GM23338 (cell line): Measurements from ENCODE around the gene ATP12A. TPM values are rescaled to one million over a fixed set of nuclear protein-coding genes. Genes with fewer than 3 reads are reported as not detected.

Source experiments
- ATAC-seq: fragments of 200-7000 bp; cut with Tn5 transposase; 3 replicates; pipeline ENCODE4 v1.9.1; 2020
- DNase-seq: peaks from one replicate; pipeline ENCODE4 v3.0.0-alpha.2; 2015; ENCODE audit warnings: low spot score
- H2AFZ ChIP-seq: fragments of 200-600 bp; sonication (generic); 2 replicates; pipeline ENCODE4 v1.8.0; 2016; ENCODE audit warnings: antibody characterized with exemption, mild to moderate bottlenecking, moderate library complexity
- H3F3A ChIP-seq: fragments of 200-600 bp; sonication (generic); replicated peaks from 2 replicates; pipeline ENCODE4 v1.8.0; 2017; ENCODE audit warnings: antibody characterized with exemption, mixed run types, low read depth
- H3K27ac ChIP-seq: fragments of 200-600 bp; sonication (generic); 2 replicates; pipeline ENCODE4 v1.6.1; 2016; ENCODE audit warnings: low read depth
- H3K27me3 ChIP-seq: fragments of 200-600 bp; sonication (generic); 2 replicates; pipeline ENCODE4 v1.8.0; 2016; ENCODE audit warnings: mild to moderate bottlenecking, mixed run types, moderate library complexity; ENCODE audit not compliant: insufficient read depth
- H3K36me3 ChIP-seq: fragments of 200-600 bp; sonication (generic); 2 replicates; pipeline ENCODE4 v1.8.0; 2016; ENCODE audit warnings: mild to moderate bottlenecking; ENCODE audit not compliant: insufficient read depth
- H3K4me1 ChIP-seq: fragments of 200-600 bp; sonication (generic); 2 replicates; pipeline ENCODE4 v1.8.0; 2016; ENCODE audit warnings: mild to moderate bottlenecking, moderate library complexity; ENCODE audit not compliant: insufficient read depth
- H3K4me2 ChIP-seq: fragments of 200-600 bp; sonication (generic); 2 replicates; pipeline ENCODE4 v1.7.1; 2017; ENCODE audit warnings: mixed run types
- H3K4me3 ChIP-seq: fragments of 200-600 bp; sonication (generic); 2 replicates; pipeline ENCODE4 v1.6.1; 2016; ENCODE audit warnings: mixed run types
- H3K79me2 ChIP-seq: fragments of 200-600 bp; sonication (generic); replicated peaks from 2 replicates; pipeline ENCODE4 v1.8.0; 2017; ENCODE audit warnings: mild to moderate bottlenecking; ENCODE audit not compliant: insufficient read depth
- H3K9me2 ChIP-seq: fragments of 200-600 bp; sonication (generic); 2 replicates; pipeline ENCODE4 v1.8.0; 2017; ENCODE audit not compliant: insufficient read depth
- H4K20me1 ChIP-seq: fragments of 200-600 bp; sonication (generic); replicated peaks from 2 replicates; pipeline ENCODE4 v1.8.0; 2017; ENCODE audit warnings: mild to moderate bottlenecking; ENCODE audit not compliant: insufficient read depth
- H3K27ac Mint-ChIP-seq: 2 replicates; pipeline ENCODE4 v1.8.0; 2020; ENCODE audit warnings: inconsistent platforms, mild to moderate bottlenecking, moderate library complexity, mixed read lengths
- H3K27me3 Mint-ChIP-seq: 3 replicates; pipeline ENCODE4 v1.8.0; 2022; ENCODE audit warnings: low read depth, mild to moderate bottlenecking, moderate library complexity, mixed read lengths, inconsistent platforms; ENCODE audit not compliant: insufficient read depth, poor library complexity
- H3K36me3 Mint-ChIP-seq: 3 replicates; pipeline ENCODE4 v1.8.0; 2021; ENCODE audit warnings: low read depth, mild to moderate bottlenecking, inconsistent platforms, moderate library complexity, mixed read lengths
- H3K4me1 Mint-ChIP-seq: 3 replicates; pipeline ENCODE4 v1.8.0; 2020; ENCODE audit warnings: mild to moderate bottlenecking, inconsistent platforms, mixed read lengths
- H3K4me3 Mint-ChIP-seq: 3 replicates; pipeline ENCODE4 v1.8.0; 2021; ENCODE audit warnings: moderate library complexity, mild to moderate bottlenecking, inconsistent platforms, mixed read lengths
- H3K9me3 Mint-ChIP-seq: 3 replicates; pipeline ENCODE4 v1.8.0; 2020; ENCODE audit warnings: moderate library complexity, mild to moderate bottlenecking, inconsistent platforms, mixed read lengths
- CREB1 ChIP-seq: fragments of 250-450 bp; sonication (Bioruptor Pico); IDR thresholded peaks from 2 replicates; pipeline ENCODE4 v1.5.0; 2020; ENCODE audit warnings: low read depth, mild to moderate bottlenecking, moderate library complexity
- CTCF ChIP-seq, 2 experiments: fragments of 200-600 bp in 1 of 2; sonication (generic) in 1 of 2; conservative IDR thresholded peaks; 2 replicates each; pipeline versions ENCODE4 v1.5.1 to v1.6.1; 2016 to 2017; ENCODE audit warnings: antibody characterized with exemption in 2 of 2, low read depth in 2 of 2, mild to moderate bottlenecking in 2 of 2, moderate library complexity in 1 of 2
- EZH2phosphoT487 ChIP-seq: fragments of 200-600 bp; sonication (generic); IDR thresholded peaks from one replicate; pipeline ENCODE4 v1.8.1; 2018; ENCODE audit warnings: antibody characterized with exemption; ENCODE audit not compliant: unreplicated experiment
- NANOG ChIP-seq: IDR thresholded peaks from 2 replicates; pipeline ENCODE4 v1.6.1; 2016; ENCODE audit warnings: antibody characterized with exemption, borderline replicate concordance
- POLR2AphosphoS5 ChIP-seq: IDR thresholded peaks from 2 replicates; pipeline ENCODE4 v1.6.1; 2016; ENCODE audit warnings: antibody characterized with exemption, low read depth
- REST ChIP-seq: IDR thresholded peaks from one replicate; pipeline ENCODE4 v1.6.1; 2018; ENCODE audit warnings: antibody characterized with exemption; ENCODE audit not compliant: unreplicated experiment
- ZNF114 ChIP-seq: fragments of 250-450 bp; sonication (Bioruptor Pico); IDR thresholded peaks from 2 replicates; pipeline ENCODE4 v1.5.0; 2020; ENCODE audit warnings: mild to moderate bottlenecking, moderate library complexity
- ZNF331 ChIP-seq: fragments of 250-450 bp; sonication (Bioruptor Pico); IDR thresholded peaks from 2 replicates; pipeline ENCODE4 v1.5.0; 2020; ENCODE audit warnings: low read depth, mild to moderate bottlenecking, moderate library complexity
- polyA plus RNA-seq: library from polyadenylated mRNA; unstranded; fragments of >200 nt; fragmentation: Nextera tagmentation; extraction: Ambion mirVana; gene quantifications from 2 replicates; pipeline ENCODE4 v1.2.1, GENCODE V29; 2016
- total RNA-seq: library from RNA; depleted of rRNA; stranded (reverse); fragments of >200 nt; shearing (Covaris generic); gene quantifications from 2 replicates; pipeline ENCODE4 v1.2.3, GENCODE V29; 2014
- TF ChIP-seq, protein P1 (sequence below): fragments of 250-450 bp; sonication (Bioruptor Pico); IDR thresholded peaks from 2 replicates; pipeline ENCODE4 v1.5.0; 2020; ENCODE audit warnings: mild to moderate bottlenecking, moderate library complexity

Gene ATP12A
- total and polyA plus RNA-seq, 2 experiments from 2014 or later = 0.40 to 1.0 TPM

DNA sequence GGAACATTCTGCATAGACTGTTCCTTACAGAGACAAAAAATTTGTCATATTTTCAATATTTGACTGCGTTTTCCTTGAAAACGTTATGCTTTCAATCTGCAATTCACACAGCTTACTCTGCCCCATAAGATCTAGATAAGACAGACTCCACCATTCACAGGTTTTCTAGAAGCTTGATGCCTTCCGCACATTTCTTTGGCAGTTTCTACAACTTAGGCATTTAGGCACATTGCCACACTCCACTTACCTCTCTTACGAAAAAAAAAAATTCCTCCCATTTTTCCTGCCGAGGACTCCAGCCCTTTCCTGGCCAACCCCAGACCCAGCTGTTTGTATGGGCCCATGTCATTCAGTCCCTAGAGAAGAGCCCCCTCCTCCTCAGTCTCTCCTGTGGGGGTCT, 11.2 kb downstream of the ATP12A start:
- Mint-ChIP-seq H3K27me3 (peaks cover 12% of the 10 kb centered on the region), H3K27ac (no peak overlapping the region), H3K4me3 (no peak overlapping the region), H3K9me3 (no peaks in the 10 kb centered on the region), H3K4me1 (peaks cover 18% of the 10 kb centered on the region), H3K36me3 (no peaks in the 10 kb centered on the region)
- Histone ChIP-seq H3K9me2 (no peaks in the 10 kb centered on the region), H3K79me2 (no peaks in the 10 kb centered on the region), H4K20me1 (no peaks in the 10 kb centered on the region), H3K27me3 (no peaks in the 10 kb centered on the region), H3F3A (no peaks in the 10 kb centered on the region), H2AFZ (no peak overlapping the region), H3K4me3 (no peak overlapping the region), H3K4me1 (no peaks in the 10 kb centered on the region), H3K4me2 (no peak overlapping the region), H3K36me3 (no peaks in the 10 kb centered on the region), H3K27ac (no peak overlapping the region)
- ATAC-seq = no peak
- no peak for DNase-seq
- TF ChIP-seq CREB1 (no peak), ZNF331 (CRISPR knock-in tag) (no peak), NANOG (no peak), REST (no peak), ZNF114 (CRISPR knock-in tag) (no peak)

- no peak overlapping the region for H3K27ac Mint-ChIP-seq
- Histone ChIP-seq H3K36me3 (no peaks in the 10 kb centered on the region), H3K4me3 (no peak overlapping the region), H2AFZ (no peak overlapping the region), H3K9me2 (no peaks in the 10 kb centered on the region), H3K27me3 (no peaks in the 10 kb centered on the region), H3K27ac (no peak overlapping the region), H3F3A (no peaks in the 10 kb centered on the region), H3K4me1 (no peaks in the 10 kb centered on the region), H3K4me2 (no peak overlapping the region), H4K20me1 (no peaks in the 10 kb centered on the region), H3K79me2 (no peaks in the 10 kb centered on the region)
- H3K36me3 Mint-ChIP-seq = no peaks in the 10 kb centered on the region
- no peaks in the 10 kb centered on the region for H3K9me3 Mint-ChIP-seq
- TF ChIP-seq POLR2AphosphoS5 (no peak), ZNF114 (CRISPR knock-in tag) (no peak), EZH2phosphoT487 (no peak), CTCF (conservative IDR thresholded peaks at IDR 0.05; ENCODE audit: low read depth in 2 of 2) (no peak)
- TF ChIP-seq, protein P1, sequence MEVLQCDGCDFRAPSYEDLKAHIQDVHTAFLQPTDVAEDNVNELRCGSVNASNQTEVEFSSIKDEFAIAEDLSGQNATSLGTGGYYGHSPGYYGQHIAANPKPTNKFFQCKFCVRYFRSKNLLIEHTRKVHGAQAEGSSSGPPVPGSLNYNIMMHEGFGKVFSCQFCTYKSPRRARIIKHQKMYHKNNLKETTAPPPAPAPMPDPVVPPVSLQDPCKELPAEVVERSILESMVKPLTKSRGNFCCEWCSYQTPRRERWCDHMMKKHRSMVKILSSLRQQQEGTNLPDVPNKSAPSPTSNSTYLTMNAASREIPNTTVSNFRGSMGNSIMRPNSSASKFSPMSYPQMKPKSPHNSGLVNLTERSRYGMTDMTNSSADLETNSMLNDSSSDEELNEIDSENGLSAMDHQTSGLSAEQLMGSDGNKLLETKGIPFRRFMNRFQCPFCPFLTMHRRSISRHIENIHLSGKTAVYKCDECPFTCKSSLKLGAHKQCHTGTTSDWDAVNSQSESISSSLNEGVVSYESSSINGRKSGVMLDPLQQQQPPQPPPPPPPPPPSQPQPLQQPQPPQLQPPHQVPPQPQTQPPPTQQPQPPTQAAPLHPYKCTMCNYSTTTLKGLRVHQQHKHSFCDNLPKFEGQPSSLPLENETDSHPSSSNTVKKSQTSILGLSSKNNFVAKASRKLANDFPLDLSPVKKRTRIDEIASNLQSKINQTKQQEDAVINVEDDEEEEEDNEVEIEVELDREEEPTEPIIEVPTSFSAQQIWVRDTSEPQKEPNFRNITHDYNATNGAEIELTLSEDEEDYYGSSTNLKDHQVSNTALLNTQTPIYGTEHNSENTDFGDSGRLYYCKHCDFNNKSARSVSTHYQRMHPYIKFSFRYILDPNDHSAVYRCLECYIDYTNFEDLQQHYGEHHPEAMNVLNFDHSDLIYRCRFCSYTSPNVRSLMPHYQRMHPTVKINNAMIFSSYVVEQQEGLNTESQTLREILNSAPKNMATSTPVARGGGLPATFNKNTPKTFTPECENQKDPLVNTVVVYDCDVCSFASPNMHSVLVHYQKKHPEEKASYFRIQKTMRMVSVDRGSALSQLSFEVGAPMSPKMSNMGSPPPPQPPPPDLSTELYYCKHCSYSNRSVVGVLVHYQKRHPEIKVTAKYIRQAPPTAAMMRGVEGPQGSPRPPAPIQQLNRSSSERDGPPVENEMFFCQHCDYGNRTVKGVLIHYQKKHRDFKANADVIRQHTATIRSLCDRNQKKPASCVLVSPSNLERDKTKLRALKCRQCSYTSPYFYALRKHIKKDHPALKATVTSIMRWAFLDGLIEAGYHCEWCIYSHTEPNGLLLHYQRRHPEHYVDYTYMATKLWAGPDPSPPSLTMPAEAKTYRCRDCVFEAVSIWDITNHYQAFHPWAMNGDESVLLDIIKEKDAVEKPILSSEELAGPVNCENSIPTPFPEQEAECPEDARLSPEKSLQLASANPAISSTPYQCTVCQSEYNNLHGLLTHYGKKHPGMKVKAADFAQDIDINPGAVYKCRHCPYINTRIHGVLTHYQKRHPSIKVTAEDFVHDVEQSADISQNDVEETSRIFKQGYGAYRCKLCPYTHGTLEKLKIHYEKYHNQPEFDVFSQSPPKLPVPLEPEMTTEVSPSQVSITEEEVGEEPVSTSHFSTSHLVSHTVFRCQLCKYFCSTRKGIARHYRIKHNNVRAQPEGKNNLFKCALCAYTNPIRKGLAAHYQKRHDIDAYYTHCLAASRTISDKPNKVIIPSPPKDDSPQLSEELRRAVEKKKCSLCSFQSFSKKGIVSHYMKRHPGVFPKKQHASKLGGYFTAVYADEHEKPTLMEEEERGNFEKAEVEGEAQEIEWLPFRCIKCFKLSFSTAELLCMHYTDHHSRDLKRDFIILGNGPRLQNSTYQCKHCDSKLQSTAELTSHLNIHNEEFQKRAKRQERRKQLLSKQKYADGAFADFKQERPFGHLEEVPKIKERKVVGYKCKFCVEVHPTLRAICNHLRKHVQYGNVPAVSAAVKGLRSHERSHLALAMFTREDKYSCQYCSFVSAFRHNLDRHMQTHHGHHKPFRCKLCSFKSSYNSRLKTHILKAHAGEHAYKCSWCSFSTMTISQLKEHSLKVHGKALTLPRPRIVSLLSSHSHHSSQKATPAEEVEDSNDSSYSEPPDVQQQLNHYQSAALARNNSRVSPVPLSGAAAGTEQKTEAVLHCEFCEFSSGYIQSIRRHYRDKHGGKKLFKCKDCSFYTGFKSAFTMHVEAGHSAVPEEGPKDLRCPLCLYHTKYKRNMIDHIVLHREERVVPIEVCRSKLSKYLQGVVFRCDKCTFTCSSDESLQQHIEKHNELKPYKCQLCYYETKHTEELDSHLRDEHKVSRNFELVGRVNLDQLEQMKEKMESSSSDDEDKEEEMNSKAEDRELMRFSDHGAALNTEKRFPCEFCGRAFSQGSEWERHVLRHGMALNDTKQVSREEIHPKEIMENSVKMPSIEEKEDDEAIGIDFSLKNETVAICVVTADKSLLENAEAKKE (CRISPR knock-in tag) = no peak
- DNase-seq = no peak
- H3K27me3 Mint-ChIP-seq = peaks cover 9% of the 10 kb centered on the region
- H3K4me3 Mint-ChIP-seq = no peak overlapping the region
- H3K4me1 Mint-ChIP-seq = peaks cover 16% of the 10 kb centered on the region
- ATAC-seq = no peak
Measured at GRCh38 chr13:24692561-24692960, 12.4 kb downstream of the ATP12A start.
